SU-DHL-6 (cell line): ENCODE results near the gene PLEKHA7.

ENCODE experiments used
- CTCF ChIP-seq: fragments of 200-600 bp; sonication (generic); IDR thresholded peaks from one replicate; pipeline ENCODE4 v1.5.1; 2017; ENCODE audit warnings: antibody characterized with exemption, mild to moderate bottlenecking, low read length, moderate library complexity; ENCODE audit not compliant: insufficient read depth, poor library complexity, severe bottlenecking
- EZH2phosphoT487 ChIP-seq: fragments of 200-600 bp; sonication (generic), shearing (Covaris generic); conservative IDR thresholded peaks from 2 replicates; pipeline ENCODE4 v1.6.1; 2018; ENCODE audit warnings: mild to moderate bottlenecking, antibody characterized with exemption, low read length, moderate library complexity, mixed read lengths

- TF ChIP-seq CTCF (no peak), EZH2phosphoT487 (no peak)
Observed at GRCh38 chr11:16984229-16984628, 30.0 kb downstream of the PLEKHA7 start.
